ENCODE data around the gene ALK.

The ALK gene

DNA sequence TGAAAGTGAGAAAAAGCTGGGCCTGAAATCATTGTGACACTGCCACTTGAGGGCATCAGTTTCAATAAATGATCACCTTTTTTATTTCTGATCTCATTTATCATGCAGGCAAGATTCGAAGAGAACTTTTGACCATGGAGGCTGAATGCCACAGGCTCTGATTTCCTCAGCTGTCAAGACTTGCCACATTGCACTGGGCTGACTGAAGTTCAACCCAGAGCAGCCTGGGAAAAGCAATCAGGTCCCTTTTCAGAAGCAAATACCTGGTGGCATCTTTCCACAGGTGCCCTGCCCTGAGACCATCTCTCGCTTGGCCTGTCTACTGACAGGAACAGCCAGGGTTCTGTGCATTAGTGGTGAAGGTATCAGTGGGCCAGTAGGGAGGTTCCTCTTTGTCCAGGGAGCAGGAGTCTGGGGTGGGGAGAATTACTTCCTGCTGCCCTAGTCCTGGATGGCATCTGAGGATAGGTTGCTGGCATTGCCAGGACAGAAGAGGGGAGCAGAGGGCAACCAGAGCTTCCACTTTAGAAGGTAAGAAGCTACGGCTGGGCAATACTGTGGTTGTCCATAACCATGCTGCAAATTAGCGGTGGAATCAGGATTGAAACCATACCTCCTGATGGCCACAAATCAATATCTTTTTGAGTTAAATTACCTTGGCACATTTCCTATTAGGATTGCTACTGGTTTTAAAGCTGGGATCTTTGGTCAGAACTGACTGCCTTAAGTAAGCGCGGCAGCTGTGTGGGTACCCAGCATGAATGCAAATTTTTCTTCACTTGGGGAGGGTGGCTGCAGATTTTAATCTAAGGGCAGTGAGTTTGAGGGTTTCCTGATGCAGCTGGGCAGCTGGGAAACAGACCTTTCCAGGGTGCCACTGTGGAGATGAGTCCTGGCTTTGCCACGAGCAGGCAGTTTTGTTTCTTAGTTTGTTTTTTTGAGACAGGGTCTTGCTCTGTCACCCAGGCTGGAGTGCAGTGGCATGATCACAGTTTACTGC, 394.5 kb downstream of the ALK start:
- DNase-seq (ENCODE audit: low read depth), result no peak

DNA sequence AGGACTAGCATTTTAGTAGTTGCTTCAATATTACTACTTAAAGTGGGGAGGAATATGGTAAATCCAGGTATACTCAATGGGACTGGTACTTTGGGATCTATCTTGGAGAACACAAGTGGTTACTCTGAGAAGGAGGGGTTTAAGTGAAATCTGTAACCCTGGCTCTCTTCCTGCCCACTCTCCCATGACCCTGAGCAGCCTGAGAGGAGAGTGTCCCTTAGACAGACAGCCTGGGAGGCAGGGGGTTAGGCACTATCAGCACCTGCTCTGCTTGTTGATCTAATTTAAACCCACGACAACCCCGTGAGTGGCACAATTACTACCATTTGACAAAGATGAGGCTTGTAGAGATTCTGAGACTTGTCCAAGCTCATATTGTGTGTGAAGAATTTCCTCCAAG, 395.5 kb downstream of the ALK start:
- no peak for DNase-seq (ENCODE audit: low read depth)

DNA sequence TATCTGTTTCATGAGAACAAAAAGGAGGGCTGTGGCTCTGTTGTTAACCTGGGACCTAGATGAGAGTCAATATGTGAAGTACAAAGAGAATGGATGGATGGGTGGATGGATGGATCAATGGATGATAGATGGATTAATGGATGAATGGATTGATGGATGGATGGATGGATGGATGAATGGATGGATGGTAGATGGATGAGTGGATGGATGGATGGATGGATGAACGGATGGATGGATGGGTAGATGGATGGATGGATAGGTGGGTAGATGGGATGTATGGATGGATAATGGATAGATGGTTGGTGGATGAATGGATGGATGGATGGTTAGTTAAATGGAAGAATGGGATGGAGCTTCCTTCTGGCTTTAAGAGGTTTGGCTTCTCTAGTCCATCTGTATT, 396.7 kb downstream of the ALK start:
- DNase-seq (ENCODE audit: low read depth), result no peak

DNA sequence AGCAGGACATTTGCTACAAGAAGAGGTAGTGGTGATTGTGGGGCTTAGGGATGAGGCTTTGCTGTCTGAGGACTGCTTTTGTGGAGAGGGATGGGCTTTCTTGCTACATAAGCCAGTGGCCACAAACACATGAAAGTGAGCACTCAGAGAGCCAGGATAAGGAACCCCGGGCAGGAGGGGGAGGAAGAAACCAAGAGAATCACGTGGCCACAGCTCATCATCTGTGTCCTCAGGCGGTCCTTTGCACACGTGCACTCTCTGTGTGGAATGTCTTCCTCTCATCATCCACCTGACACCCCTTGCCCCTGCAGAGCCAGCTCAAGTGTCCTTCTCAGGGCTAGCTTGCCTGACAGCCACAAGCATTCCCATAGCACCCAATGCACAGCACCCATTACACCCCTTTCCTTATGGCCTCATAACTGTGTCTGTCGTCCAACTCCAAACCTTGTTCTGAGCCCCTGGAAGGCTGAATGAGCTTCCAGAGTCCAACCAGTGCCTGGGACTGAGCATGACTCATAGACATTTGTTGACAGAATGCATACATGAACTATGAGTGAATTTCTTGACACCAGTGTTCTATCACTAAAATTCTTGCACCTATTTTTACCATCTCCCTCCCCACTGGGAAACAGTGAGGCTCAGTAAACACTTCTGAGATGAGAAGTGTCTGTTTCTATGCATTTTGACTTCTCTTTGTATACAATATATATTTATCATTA, 398.3 kb downstream of the ALK start:
- no peak for DNase-seq (ENCODE audit: low read depth)

DNA sequence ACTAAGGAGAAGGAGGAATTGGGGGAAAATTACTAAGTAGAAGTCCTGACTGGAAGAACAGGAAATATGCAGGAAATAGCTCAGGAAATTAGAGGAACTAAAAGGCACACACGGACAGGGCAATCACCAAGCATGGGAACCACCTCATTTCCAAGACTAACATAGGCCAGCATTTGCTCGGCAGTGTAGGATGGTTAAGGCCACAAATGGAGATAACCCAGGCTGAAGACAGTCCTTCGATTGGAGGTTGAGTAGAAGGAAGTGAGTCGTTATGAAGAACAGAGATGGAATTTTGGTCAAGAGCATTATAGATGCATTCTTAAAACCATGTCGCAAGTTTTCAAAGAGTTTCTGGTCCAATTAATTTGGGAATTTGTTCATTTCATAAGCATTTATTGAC, 401.4 kb downstream of the ALK start:
- peak; percentile 49 for DNase-seq (ENCODE audit: low read depth)

DNA sequence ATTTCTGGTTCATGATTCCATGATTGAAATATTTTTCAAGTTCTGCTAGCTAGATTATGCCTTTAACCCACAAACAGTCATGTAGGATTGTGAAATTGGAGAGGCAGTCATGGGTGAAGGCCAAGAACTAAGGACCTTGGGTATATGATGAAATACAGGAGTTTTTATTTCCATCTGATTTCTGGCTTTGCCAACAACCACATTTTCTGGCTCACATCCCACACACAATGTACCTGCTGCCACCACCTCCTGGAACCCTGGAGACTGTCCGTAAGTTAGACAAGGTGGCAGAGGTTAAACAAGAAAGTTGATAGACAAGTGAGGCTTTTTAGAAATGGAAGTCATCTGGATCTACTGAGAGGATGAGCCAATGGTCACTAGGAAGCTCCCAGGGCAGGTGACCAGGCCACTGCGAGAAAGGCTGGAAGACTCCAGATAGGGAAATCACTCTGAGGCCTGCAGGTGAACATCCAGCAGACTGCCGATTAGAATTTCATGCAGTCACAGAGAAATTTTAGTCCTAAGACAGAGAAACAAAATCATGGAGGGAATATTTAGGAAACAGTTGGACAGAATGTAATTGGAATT, 402.0 kb downstream of the ALK start:
- DNase-seq (ENCODE audit: low read depth), result peak; percentile 33

DNA sequence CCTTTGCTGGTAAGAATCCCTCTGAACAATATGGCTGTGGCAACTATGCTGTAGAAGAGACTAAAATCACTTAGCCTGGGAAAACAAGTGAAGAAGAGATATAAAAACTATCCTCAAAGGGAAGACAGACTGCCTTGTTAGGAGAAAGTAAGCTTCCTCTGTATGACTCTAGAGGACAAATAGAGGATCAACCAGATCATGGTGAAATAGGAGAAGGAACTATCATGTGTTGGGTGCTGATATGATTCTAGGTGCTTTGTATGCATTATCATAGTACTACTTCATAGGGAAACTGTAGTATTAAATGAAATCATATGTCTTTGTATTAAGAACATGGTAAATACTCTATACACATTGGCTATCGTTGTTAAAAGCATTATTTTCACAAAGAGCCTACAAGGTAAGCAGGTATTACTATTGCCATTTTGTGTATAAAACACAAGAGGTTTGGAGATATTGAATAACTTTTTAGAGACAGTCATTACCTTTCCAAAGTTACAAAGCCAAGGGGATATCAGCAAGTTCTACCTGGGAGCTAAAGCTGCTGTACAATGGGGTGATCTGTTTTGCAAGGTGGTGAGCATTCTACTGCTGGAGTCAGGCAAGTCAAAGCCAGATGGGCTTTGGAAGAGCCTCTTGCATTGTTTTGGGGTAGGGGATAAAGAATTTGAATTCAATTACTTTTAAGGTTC, 402.6 kb downstream of the ALK start:
- DNase-seq (ENCODE audit: low read depth), result no peak

DNA sequence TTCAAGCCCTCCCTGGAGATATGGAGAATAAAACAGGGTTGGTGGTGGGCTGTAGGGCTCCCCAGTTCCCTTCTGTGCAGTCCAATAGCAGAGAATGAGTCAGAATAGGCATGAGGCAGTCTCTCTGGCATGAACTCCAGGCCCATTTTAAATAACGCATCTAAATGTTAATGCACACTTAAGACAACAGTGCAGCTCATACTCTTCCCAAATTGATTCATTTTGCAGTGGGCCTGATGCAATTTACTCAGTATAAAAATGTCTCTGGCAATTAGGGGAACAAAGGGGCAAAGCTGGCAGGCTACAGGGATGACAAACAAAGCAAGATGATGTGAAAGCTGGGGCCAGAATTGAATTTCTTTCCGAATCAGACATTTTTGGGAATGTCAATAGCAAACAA, 403.4 kb downstream of the ALK start:
- DNase-seq (ENCODE audit: low read depth), result no peak

DNA sequence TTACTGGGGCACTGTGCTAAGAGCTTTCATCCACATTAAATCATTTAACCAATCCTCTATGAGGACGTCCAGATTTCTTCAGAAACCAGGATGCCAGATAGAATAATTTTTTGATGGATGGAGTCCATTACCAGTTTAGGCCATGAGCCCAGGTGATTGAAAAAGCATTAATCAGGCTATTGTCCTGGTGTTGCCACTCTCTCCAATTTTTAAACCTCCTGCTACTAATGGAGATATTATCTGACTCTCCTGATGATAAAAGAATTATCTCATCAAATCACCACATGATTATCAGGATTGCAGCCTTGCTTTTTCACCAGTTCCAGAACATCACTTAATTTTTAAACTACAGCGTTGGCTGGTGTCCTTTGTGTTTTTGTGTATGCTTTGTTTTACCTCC, 404.0 kb downstream of the ALK start:
- no peak for DNase-seq (ENCODE audit: low read depth)

DNA sequence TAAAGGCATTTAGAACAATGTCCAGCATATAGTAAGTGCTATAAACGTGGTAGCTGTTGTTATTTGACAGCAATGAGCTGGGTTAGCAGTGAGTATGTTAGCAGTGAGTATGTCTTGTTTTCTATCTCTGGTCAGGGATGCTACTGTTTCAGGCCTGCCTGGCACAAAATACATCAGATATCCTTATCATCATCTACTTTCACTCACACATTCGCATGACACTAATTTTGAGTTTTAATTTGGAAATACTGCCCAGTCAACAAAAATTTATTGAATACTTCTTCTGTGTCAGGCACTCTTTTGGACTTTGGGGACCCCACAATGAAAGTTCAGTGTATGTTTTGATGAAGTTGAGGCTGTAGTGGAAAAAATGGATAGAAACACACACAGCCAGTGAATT, 404.6 kb downstream of the ALK start:
- no peak for DNase-seq (ENCODE audit: low read depth)

DNA sequence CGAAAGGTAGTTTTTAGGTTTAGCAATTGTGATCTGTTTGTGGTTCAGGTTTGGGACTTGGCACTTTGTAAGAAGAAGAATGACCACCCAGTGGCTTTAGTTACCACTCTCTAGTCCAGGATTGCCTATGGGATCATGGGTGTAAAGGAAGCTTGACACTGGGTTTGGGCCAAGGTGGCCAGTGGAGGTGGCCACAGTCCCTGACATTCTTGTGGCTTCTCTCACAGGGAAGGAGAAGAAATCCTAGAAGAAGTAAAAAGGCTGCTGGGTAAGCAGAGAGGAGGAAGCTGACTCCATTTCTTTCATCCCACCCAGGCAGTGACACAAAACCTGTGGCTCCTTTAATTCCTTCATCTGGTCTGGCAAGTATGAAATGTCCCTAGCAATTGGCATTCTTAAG, 411.5 kb downstream of the ALK start:
- no peak for DNase-seq (ENCODE audit: low read depth)

DNA sequence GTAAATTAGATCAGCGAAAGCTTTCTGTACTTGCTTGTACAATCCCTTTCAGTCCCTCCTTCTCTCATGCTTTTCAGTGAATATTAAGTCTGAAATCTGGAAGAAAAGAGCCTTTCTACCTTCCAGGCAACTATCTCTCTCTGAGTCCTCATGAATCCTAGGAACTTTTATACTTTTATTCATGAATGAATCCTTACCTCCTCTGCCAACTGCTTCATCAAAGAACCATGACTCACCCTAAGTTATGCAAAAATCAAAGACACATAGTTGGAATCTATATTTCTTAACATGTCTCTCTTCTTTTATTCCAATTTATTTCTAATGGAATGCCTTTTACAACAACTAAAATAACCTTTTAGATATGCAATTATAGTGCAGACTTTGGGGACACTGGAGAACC, 412.0 kb downstream of the ALK start:
- DNase-seq (ENCODE audit: low read depth), result no peak

DNA sequence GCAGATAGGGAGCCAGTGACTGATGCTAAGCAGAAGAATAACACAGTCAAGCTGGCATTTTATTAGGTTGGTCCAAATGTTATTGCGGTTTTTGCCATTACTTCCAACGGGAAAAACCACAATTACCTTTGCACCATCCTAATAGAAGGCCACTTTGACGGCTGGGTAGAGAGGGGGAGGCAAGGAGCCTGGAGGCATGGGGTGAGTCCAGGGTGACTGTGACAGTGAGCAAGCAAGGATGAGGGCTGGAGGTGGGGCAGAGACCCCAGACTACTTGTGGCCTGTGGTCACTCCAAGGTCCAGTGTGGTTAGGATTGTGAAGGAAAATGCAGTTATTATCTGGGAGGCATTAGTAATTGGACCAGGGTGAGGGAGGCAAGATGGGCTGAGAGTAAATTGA, 416.6 kb downstream of the ALK start:
- DNase-seq (ENCODE audit: low read depth), result no peak

DNA sequence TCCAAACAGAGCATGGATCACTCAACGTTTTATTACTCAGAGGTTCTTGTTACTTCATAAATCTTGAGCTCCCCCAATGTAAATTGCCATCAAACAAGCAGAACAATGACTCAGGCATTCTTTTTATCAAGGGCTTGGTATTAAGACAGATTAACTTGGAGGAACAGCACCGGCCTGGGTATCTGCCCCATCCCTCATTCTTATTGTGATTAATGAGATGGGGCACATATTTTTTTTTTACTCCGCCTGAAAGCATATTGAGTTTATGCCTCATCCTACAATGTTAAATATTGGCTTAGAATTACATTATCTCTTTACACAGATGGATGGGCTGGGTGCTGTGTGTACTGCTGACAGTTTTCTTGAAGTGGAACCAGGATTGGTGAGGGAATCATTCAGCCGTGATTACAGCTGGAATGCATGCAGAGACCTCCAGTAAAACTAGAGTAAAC, 418.9 kb downstream of the ALK start:
- no peak for DNase-seq (ENCODE audit: low read depth)

DNA sequence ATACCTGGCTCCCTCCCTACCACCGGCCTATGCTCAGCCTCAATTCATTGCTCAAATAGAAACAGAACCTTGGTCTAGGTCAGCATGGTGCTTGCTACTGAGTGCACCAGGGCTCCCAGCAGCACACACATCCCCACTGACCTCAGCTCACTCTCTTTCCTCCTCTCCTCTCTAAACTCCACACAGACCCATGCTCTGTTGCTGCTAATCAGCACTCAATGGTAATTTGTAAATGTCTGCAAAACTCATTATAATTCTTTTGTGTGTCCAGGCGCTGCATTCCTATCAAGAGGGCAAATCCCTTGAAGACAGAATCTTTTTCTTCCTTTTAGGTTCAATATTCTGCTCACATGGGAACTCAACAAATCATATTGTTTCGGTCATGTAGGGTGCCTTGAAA, 424.0 kb downstream of the ALK start:
- DNase-seq (ENCODE audit: low read depth), result no peak

DNA sequence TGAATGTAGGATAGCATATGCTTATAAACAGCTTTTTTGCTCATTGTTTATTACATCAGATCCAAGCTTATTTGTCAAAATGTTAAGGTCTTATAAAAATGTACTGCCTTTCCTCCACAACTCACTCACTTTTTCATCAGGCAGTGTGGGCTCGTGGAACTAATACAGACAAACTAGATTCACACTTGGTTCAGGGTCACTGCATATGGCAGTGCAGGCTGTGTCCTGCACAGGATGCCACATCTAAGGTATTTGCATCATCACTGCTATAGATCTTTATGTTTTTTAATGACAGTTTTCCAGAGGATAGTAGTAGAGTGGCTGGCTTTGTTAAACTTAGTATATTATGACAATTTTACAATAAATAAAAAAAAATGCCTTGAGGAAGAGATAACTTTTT, 425.2 kb downstream of the ALK start:
- DNase-seq (ENCODE audit: low read depth), result no peak

DNA sequence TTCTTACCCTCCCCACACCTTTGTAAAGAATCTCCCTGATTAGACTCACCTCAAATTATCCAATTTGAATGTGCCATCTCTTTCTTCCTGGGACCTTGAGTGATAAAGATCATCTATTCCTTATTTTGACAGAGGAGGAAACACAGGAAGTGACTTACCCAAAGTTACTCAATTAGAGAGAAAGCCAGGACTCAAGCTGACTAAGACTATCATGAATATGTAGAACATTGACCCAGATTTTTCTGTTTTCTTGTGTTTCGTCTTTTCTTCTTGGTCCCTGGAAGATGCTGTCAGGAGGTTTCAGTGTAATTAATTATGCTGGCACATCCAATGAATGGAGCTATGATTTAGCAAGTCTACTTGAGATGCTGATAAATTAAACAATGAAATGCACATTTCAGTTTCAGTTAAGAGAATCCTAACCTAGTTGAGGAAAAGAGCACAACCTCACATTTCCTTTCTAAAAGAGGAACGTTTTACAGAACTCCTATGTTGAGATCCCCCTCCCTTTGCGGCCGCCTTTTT, 425.8 kb downstream of the ALK start:
- no peak for DNase-seq (ENCODE audit: low read depth)

DNA sequence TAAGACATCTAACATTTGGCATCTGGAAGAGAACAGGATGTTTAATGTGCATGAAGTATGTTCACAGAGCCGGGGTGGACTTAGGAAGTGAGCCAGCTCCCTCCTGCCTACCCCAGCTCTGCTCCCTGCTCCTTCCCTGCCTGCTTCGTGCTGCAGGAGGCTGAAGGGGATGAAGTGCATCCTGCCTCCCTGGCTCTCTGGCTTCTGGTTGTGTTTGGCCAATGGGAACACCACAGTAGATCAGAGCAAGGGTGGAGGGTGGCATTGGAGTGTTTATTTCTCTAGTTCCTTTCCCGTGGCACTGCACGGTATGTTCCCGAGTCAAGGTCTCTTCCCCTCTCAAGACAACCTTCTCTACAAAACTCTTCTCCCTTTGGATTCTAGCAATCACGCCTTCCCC, 426.3 kb downstream of the ALK start:
- DNase-seq (ENCODE audit: low read depth), result no peak

DNA sequence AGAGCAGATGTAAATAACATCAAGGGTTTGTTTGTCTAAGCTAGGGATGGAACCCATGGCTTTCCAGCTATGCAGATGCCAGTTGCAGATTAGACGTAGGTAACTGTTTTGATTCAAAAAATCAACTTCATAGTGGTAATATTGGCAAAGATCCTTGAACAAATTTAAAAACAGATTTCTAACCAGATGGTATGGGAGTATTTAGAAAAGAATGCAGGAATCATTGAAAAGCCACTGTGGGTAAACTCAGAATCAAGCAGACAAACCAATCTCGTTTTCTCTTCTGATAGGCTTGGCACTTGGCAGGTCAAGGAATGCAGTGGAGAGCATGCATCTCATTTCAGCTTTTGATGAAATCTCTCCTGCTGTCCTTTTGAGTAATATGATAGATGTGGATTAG, 428.7 kb downstream of the ALK start:
- no peak for DNase-seq (ENCODE audit: low read depth)

DNA sequence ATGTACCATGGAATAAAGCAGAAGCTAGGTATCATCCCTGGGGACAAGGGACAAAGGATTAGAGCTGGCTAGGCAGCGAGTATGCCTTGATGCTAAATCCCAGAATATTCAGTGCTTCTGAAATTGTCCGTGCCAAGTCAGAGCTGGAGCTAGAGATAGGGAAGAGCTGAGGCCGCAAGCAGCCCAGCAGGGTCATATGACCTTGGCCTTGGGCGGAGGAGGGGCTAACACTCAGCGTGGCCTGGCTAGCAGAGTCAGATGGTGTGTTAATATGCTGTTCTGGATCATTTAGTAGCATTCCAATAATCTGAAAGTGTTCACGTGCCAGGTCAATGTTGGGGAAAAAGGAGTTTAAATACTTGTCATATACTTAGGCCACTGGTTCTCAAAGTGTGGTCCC, 431.3 kb downstream of the ALK start:
- DNase-seq (ENCODE audit: low read depth), result no peak

DNA sequence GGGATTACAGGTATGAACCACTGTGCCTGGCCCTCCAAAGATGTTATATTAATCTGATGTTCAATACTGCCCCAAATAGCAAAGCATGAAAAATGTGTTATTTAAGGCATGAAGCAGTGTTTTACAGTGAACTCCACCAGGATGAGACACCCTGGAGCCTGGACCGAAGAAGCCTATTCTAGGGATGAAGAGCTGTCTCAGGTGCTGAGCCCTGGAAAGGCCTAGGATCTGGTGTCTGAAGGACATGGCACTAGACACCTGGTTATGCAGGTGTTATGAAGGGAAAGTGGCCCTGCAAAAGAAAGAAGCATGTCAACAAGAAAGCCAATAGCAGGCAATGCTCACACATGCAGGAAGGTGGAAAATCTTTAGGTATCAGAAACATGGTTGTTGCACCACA, 431.8 kb downstream of the ALK start:
- DNase-seq (ENCODE audit: low read depth), result no peak

DNA sequence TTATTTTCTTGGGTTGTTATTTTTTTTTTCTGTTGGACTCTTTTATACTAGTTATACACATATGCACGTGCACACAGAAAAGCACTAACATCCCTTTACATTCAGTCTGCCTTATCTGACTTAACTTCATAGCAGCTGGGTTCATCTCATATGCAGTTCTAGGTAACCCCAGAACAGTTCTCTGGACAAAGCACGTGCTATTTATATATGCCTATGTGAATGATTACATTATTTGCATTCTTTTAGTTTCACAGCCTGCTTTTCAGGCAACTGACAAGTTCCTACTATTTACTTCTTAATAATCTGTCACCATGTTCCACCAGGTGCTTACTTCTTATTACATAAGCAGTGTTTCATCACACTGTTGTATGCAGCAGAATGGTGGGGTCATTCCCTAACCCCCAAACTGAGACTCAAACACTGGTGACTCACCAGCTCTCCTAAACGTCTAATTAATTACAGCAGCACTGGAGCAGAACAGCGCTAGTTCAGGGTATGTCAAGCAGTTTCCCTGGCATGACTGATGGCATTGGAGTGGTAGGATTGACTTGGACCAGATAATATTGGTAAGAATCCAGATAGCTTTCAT, 433.3 kb downstream of the ALK start:
- DNase-seq (ENCODE audit: low read depth), result no peak
